A673 (cell line): ENCODE data around the gene CCDC158.

ENCODE experiments used
- CTCF ChIP-seq: fragments of 300-800, 200-600 bp; sonication (generic); conservative IDR thresholded peaks from 2 replicates; pipeline ENCODE4 v1.5.1; 2017; ENCODE audit warnings: low read depth, mild to moderate bottlenecking, antibody characterized with exemption, low read length, moderate library complexity, mixed read lengths
- EZH2 ChIP-seq: fragments of 200-600 bp; sonication (generic); IDR thresholded peaks from 2 replicates; pipeline ENCODE4 v1.6.1; 2017; ENCODE audit warnings: borderline replicate concordance, low read depth, mild to moderate bottlenecking, mixed read lengths, antibody characterized with exemption, low read length; ENCODE audit not compliant: poor library complexity, severe bottlenecking

GRCh38 chr4:76361689-76362412 is 59.1 kb downstream of the CCDC158 start:
- TF ChIP-seq CTCF, result no peak
- TF ChIP-seq EZH2, result no peak
